Measurements from ENCODE around the gene LDLRAD4. TPM values are rescaled to one million over a fixed set of nuclear protein-coding genes. Genes with fewer than 3 reads are reported as not detected.
A peak's percentile ranks its signal among the peaks of the same experiment; 100 is the strongest.

Gene LDLRAD4
- total and polyA plus RNA-seq, 2 donors: 46.9 to 80.0 TPM

DNA sequence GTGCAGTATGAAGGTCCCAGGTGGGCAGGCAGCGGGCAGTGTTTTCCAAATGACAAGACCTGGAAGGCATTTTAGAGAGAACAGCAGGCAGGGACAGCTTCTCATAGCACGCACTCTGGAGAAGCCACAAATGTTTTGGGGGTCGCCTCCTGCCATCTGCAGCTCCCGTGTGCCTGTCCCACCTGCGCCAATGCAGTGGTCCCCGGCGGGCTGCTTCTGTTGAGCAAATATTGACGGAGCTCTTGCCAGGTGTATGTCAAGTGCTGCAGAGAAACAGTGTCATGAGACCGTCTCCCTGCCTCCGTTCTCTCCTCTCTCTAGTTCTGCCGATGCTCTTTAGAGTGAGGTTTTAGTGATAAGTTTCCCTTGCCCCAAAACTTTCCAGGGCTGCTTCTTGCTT is 174.8 kb downstream of the LDLRAD4 start:
- Histone ChIP-seq H3K4me3 (ENCODE audit: low read length in 2 of 2) (no peak overlapping the region), H3K36me3 (ENCODE audit: control insufficient read depth in 2 of 2, insufficient read depth in 2 of 2, low read length in 1 of 2) (peaks cover 34 to 51% of the 10 kb centered on the region in 2 donors), H3K27me3 (ENCODE audit: control insufficient read depth in 2 of 2, insufficient read depth in 1 of 2, low read length in 1 of 2) (no peaks in the 10 kb centered on the region), H3K27ac (ENCODE audit: low read depth in 1 of 2, low read length in 1 of 2) (peak overlapping the region; percentile 60 to 74), H3K9me3 (ENCODE audit: control insufficient read depth in 2 of 2, insufficient read depth in 1 of 2, low read length in 1 of 2) (no peaks in the 10 kb centered on the region), H3K4me1 (ENCODE audit: control insufficient read depth in 2 of 2, insufficient read depth in 2 of 2, low read length in 2 of 2) (peaks cover 45 to 61% of the 10 kb centered on the region in 2 donors)
- DNase-seq (ENCODE audit: low read depth in 6 of 9, low spot score in 9 of 9): peak in 4 of 9 donors; percentile 63 to 80 (median 66)
- WGBS: 24% methylated on average over 11 of the region's 11 CpGs

DNA sequence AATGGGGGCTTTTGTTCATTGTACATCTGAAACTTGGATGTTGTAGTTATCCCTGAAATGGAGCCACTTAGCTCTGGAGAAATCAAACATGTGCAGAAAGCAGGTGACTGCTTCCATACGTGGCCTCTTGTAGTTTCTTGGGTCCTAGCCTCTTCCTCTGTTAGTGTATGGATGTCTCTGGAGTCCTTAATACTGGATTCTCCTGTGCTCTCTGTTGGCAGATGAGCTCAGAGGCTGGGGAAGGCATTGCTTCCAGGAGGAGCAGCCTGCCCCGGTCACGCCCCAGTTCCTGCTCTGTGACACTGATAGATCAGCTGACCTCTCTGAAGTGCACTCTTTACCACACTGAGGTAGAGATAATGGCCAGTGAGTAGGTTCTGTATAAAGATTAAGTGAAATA is 176.2 kb downstream of the LDLRAD4 start:
- no peak for DNase-seq (ENCODE audit: low read depth in 6 of 9, low spot score in 9 of 9)
- H3K27ac ChIP-seq (ENCODE audit: low read depth in 1 of 2, low read length in 1 of 2): peak overlapping the region in 1 of 2 donors; percentile 0
- H3K9me3 ChIP-seq (ENCODE audit: control insufficient read depth in 2 of 2, insufficient read depth in 1 of 2, low read length in 1 of 2): no peaks in the 10 kb centered on the region
- H3K4me1 ChIP-seq (ENCODE audit: control insufficient read depth in 2 of 2, insufficient read depth in 2 of 2, low read length in 2 of 2): peaks cover 32 to 46% of the 10 kb centered on the region in 2 donors
- peaks cover 33 to 41% of the 10 kb centered on the region in 2 donors for H3K36me3 ChIP-seq (ENCODE audit: control insufficient read depth in 2 of 2, insufficient read depth in 2 of 2, low read length in 1 of 2)
- H3K4me3 ChIP-seq (ENCODE audit: low read length in 2 of 2): no peak overlapping the region
- H3K27me3 ChIP-seq (ENCODE audit: control insufficient read depth in 2 of 2, insufficient read depth in 1 of 2, low read length in 1 of 2): no peaks in the 10 kb centered on the region
- WGBS: 78% methylated on average over 3 of the region's 3 CpGs

DNA sequence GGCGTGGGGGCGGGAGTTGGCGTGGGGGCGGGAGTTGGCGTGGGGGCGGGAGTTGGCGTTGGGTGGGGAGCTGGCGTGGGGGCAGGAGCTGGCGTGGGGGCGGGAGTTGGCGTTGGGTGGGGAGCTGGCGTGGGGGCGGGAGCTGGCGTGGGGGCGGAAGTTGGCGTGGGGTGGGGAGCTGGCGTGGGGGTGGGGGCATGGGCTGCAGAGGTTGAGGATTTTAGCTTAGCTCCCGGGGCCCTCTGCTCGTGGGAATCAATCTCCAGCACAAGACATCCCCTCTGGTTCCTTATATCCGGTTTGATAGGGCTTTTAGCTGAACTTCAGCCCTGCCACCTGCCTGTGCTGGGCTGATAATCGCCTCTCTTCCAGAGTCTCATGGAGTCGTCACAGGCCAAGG is 177.0 kb downstream of the LDLRAD4 start:
- DNase-seq (ENCODE audit: low read depth in 6 of 9, low spot score in 9 of 9): no peak
- H3K27ac ChIP-seq (ENCODE audit: low read depth in 1 of 2, low read length in 1 of 2): no peak overlapping the region
- peaks cover 33 to 46% of the 10 kb centered on the region in 2 donors for H3K4me1 ChIP-seq (ENCODE audit: control insufficient read depth in 2 of 2, insufficient read depth in 2 of 2, low read length in 2 of 2)
- H3K36me3 ChIP-seq (ENCODE audit: control insufficient read depth in 2 of 2, insufficient read depth in 2 of 2, low read length in 1 of 2): peaks cover 34 to 41% of the 10 kb centered on the region in 2 donors
- H3K27me3 ChIP-seq (ENCODE audit: control insufficient read depth in 2 of 2, insufficient read depth in 1 of 2, low read length in 1 of 2): no peaks in the 10 kb centered on the region
- no peaks in the 10 kb centered on the region for H3K9me3 ChIP-seq (ENCODE audit: control insufficient read depth in 2 of 2, insufficient read depth in 1 of 2, low read length in 1 of 2)
- H3K4me3 ChIP-seq (ENCODE audit: low read length in 2 of 2): no peak overlapping the region
- WGBS: 97% methylated on average over 22 of the region's 22 CpGs

DNA sequence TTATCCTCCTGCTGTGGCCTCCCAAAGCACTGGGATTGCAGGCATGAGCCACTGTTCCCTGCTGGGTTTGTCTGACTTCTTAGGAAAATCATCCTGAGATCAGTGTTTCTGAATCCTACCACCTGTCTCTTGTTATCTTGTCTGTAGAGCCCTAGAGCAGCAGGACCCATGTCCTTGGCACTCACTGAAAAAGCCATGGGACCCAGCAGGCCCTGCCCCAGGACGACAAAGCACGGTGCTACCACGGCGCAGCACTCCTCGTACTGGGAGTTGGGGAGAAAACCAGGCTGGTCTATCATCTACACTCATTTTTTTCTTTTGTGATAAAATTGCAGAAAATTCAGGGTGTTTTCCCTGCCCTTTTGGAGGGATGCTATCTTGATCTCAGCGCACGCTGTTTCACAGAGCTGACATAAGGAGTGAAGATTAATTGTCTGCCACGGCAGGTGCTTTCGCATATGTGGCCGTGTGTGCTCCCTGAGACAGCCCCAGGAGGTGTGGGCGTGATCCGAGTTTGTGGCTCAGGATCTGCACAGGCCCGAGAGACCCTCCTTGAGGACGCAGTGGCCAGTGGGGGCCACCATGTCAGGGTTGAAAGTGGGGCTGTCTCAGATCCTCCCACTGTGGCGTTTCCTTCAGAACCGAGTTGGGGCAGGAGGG is 179.1 kb downstream of the LDLRAD4 start:
- Histone ChIP-seq H3K36me3 (ENCODE audit: control insufficient read depth in 2 of 2, insufficient read depth in 2 of 2, low read length in 1 of 2) (peaks cover 36 to 39% of the 10 kb centered on the region in 2 donors), H3K9me3 (ENCODE audit: control insufficient read depth in 2 of 2, insufficient read depth in 1 of 2, low read length in 1 of 2) (no peaks in the 10 kb centered on the region), H3K27ac (ENCODE audit: low read depth in 1 of 2, low read length in 1 of 2) (no peak overlapping the region), H3K27me3 (ENCODE audit: control insufficient read depth in 2 of 2, insufficient read depth in 1 of 2, low read length in 1 of 2) (no peaks in the 10 kb centered on the region), H3K4me3 (ENCODE audit: low read length in 2 of 2) (no peak overlapping the region), H3K4me1 (ENCODE audit: control insufficient read depth in 2 of 2, insufficient read depth in 2 of 2, low read length in 2 of 2) (peaks cover 33 to 47% of the 10 kb centered on the region in 2 donors)
- DNase-seq (ENCODE audit: low read depth in 6 of 9, low spot score in 9 of 9): no peak
- WGBS: 98% methylated on average over 16 of the region's 16 CpGs

DNA sequence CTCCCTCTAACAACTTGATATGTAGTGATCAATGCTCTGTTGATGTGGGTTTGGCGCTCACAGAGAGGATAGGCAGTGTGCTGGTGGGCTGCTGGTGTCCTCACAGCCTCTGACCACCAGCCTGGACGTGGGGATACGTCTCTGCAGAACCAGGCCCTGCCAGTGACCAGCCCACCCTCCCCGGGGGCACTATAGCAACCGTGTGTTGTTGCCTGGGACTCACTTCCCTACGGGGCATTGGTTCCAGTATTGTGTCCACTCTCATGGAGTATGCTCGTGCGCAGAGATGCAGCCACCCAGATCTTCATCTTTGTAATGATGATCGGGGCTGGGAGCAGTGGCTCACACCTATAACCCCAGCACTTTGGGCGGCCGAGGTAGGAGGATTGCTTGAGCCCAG is 180.1 kb downstream of the LDLRAD4 start:
- H3K4me3 ChIP-seq (ENCODE audit: low read length in 2 of 2): no peak overlapping the region
- no peak overlapping the region for H3K27ac ChIP-seq (ENCODE audit: low read depth in 1 of 2, low read length in 1 of 2)
- 97% methylated on average over 11 of the region's 11 CpGs for WGBS
- H3K4me1 ChIP-seq (ENCODE audit: control insufficient read depth in 2 of 2, insufficient read depth in 2 of 2, low read length in 2 of 2): peaks cover 24 to 38% of the 10 kb centered on the region in 2 donors
- DNase-seq (ENCODE audit: low read depth in 6 of 9, low spot score in 9 of 9): no peak
- H3K27me3 ChIP-seq (ENCODE audit: control insufficient read depth in 2 of 2, insufficient read depth in 1 of 2, low read length in 1 of 2): no peaks in the 10 kb centered on the region
- H3K36me3 ChIP-seq (ENCODE audit: control insufficient read depth in 2 of 2, insufficient read depth in 2 of 2, low read length in 1 of 2): peaks cover 34 to 44% of the 10 kb centered on the region in 2 donors
- H3K9me3 ChIP-seq (ENCODE audit: control insufficient read depth in 2 of 2, insufficient read depth in 1 of 2, low read length in 1 of 2): no peaks in the 10 kb centered on the region

DNA sequence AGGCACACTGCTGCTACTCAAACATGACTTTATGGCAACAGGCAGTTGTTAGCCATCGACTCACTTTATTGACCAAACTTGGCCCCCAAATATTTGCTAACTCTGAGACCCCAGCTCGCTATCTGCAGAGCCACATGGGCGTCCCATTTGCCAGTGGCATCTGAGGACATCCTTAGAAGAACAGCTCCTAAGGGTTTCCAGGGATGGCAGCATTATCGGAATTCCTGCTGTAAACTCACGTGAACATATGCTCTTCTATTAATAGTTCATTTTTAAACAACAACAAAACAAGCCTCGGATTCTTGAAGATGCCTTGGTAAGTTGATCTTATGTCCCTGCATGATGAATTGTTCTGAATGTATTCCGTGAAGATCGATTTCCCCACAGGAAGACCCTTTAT is 181.0 kb downstream of the LDLRAD4 start:
- WGBS: 97% methylated on average over 8 of the region's 8 CpGs
- no peak overlapping the region for H3K27ac ChIP-seq (ENCODE audit: low read depth in 1 of 2, low read length in 1 of 2)
- H3K36me3 ChIP-seq (ENCODE audit: control insufficient read depth in 2 of 2, insufficient read depth in 2 of 2, low read length in 1 of 2): peaks cover 40 to 42% of the 10 kb centered on the region in 2 donors
- no peaks in the 10 kb centered on the region for H3K27me3 ChIP-seq (ENCODE audit: control insufficient read depth in 2 of 2, insufficient read depth in 1 of 2, low read length in 1 of 2)
- DNase-seq (ENCODE audit: low read depth in 6 of 9, low spot score in 9 of 9): no peak
- no peaks in the 10 kb centered on the region for H3K9me3 ChIP-seq (ENCODE audit: control insufficient read depth in 2 of 2, insufficient read depth in 1 of 2, low read length in 1 of 2)
- H3K4me1 ChIP-seq (ENCODE audit: control insufficient read depth in 2 of 2, insufficient read depth in 2 of 2, low read length in 2 of 2): peaks cover 19 to 33% of the 10 kb centered on the region in 2 donors
- H3K4me3 ChIP-seq (ENCODE audit: low read length in 2 of 2): no peak overlapping the region

DNA sequence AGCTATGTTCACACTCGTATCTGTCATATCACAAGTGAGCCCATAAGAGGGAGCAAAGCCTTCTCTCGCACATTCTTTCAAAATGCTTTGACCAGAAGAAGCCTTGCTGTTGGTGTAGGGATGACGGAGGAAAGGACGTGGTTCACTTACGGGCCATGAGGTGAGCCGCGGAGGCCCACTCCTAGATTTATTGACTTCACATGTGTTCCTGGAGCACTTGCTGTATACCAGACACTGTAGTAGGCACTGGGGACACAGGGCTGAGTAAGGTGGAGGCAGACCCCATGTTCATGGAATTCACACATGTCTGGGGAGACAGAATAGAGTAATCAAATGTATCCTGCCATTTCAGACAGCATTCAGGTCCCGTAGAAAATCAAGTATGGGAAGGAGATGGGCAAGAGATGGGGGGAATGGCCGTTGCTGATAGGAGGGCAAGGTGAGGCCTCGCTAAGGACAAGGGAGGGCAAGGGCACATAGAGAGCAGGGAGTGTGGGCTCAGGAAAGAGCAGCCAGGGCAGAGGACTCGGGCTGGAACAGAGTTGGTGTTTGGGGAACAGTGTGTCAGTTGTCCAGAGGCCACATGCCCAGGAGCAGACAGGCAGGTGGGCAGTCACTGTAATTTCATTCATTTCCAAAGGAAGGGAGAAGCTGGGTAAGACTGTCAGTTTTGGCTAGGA is 182.2 kb downstream of the LDLRAD4 start:
- WGBS: 97% methylated on average over 11 of the region's 11 CpGs
- H3K4me3 ChIP-seq (ENCODE audit: low read length in 2 of 2): no peak overlapping the region
- H3K4me1 ChIP-seq (ENCODE audit: control insufficient read depth in 2 of 2, insufficient read depth in 2 of 2, low read length in 2 of 2): peaks cover 18 to 33% of the 10 kb centered on the region in 2 donors
- H3K27me3 ChIP-seq (ENCODE audit: control insufficient read depth in 2 of 2, insufficient read depth in 1 of 2, low read length in 1 of 2): no peaks in the 10 kb centered on the region
- H3K36me3 ChIP-seq (ENCODE audit: control insufficient read depth in 2 of 2, insufficient read depth in 2 of 2, low read length in 1 of 2): peaks cover 35 to 44% of the 10 kb centered on the region in 2 donors
- DNase-seq (ENCODE audit: low read depth in 6 of 9, low spot score in 9 of 9): no peak
- H3K9me3 ChIP-seq (ENCODE audit: control insufficient read depth in 2 of 2, insufficient read depth in 1 of 2, low read length in 1 of 2): no peaks in the 10 kb centered on the region
- peak overlapping the region in 1 of 2 donors; percentile 5 for H3K27ac ChIP-seq (ENCODE audit: low read depth in 1 of 2, low read length in 1 of 2)

DNA sequence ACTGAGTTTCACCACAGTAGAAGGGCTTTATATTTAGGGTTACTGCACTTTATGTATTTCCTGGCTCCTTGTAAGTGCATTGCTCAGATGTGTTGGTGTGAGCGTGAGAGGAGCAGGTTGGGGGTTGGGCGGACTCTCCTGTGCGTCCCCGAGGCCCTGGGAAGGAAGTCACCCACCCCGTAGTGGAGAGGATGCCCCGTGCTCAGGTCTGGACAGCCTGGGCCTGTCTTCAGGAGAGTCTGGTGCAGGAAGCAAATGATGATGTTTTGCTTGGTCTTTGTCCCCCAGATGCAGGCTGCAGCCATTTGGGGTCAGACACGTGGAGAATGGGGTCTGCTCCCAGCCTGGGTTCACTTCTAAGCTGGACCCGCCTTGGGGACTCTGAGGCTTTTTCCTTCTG is 182.8 kb downstream of the LDLRAD4 start:
- H3K4me3 ChIP-seq (ENCODE audit: low read length in 2 of 2): no peak overlapping the region
- H3K36me3 ChIP-seq (ENCODE audit: control insufficient read depth in 2 of 2, insufficient read depth in 2 of 2, low read length in 1 of 2): peaks cover 30 to 49% of the 10 kb centered on the region in 2 donors
- H3K9me3 ChIP-seq (ENCODE audit: control insufficient read depth in 2 of 2, insufficient read depth in 1 of 2, low read length in 1 of 2): no peaks in the 10 kb centered on the region
- H3K27ac ChIP-seq (ENCODE audit: low read depth in 1 of 2, low read length in 1 of 2): no peak overlapping the region
- no peak for DNase-seq (ENCODE audit: low read depth in 6 of 9, low spot score in 9 of 9)
- peaks cover 18 to 39% of the 10 kb centered on the region in 2 donors for H3K4me1 ChIP-seq (ENCODE audit: control insufficient read depth in 2 of 2, insufficient read depth in 2 of 2, low read length in 2 of 2)
- 49% methylated on average over 8 of the region's 8 CpGs for WGBS
- no peaks in the 10 kb centered on the region for H3K27me3 ChIP-seq (ENCODE audit: control insufficient read depth in 2 of 2, insufficient read depth in 1 of 2, low read length in 1 of 2)

DNA sequence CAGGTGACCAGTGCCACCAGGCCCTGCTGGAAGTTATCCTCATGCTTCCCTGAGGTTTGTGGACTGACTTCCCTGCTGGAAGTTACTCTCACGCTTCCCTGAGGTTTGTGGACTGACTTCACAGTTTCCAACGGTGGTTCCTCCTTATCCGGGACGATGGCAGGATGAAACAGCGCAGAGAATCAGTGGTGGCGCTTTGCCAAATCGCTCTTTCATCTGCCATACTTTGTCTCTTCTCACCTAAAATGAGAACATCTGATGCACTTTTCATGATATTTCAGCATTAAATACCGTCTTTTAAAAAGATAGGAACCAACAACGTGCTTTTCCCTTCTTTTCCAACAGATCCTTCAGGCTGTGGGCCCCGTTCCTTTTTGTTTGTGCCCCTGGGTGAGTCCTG is 183.3 kb downstream of the LDLRAD4 start:
- H3K36me3 ChIP-seq (ENCODE audit: control insufficient read depth in 2 of 2, insufficient read depth in 2 of 2, low read length in 1 of 2): peaks cover 25 to 52% of the 10 kb centered on the region in 2 donors
- H3K27ac ChIP-seq (ENCODE audit: low read depth in 1 of 2, low read length in 1 of 2): peak overlapping the region in 1 of 2 donors; percentile 10
- WGBS: 88% methylated on average over 10 of the region's 10 CpGs
- peaks cover 18 to 43% of the 10 kb centered on the region in 2 donors for H3K4me1 ChIP-seq (ENCODE audit: control insufficient read depth in 2 of 2, insufficient read depth in 2 of 2, low read length in 2 of 2)
- no peaks in the 10 kb centered on the region for H3K9me3 ChIP-seq (ENCODE audit: control insufficient read depth in 2 of 2, insufficient read depth in 1 of 2, low read length in 1 of 2)
- DNase-seq (ENCODE audit: low read depth in 6 of 9, low spot score in 9 of 9): no peak
- no peak overlapping the region for H3K4me3 ChIP-seq (ENCODE audit: low read length in 2 of 2)
- H3K27me3 ChIP-seq (ENCODE audit: control insufficient read depth in 2 of 2, insufficient read depth in 1 of 2, low read length in 1 of 2): no peaks in the 10 kb centered on the region
